SU-DHL-6 (cell line): ENCODE results near the gene FBN3.

Source experiments
- EZH2phosphoT487 ChIP-seq: fragments of 200-600 bp; sonication (generic), shearing (Covaris generic); conservative IDR thresholded peaks from 2 replicates; pipeline ENCODE4 v1.6.1; 2018; ENCODE audit warnings: mild to moderate bottlenecking, antibody characterized with exemption, low read length, moderate library complexity, mixed read lengths
- TF ChIP-seq, protein P1 (sequence below): fragments of 200-600 bp; sonication (generic); IDR thresholded peaks from one replicate; pipeline ENCODE4 v1.5.1; 2017; ENCODE audit warnings: antibody characterized with exemption, mild to moderate bottlenecking, low read length, moderate library complexity; ENCODE audit not compliant: insufficient read depth, poor library complexity, severe bottlenecking

DNA sequence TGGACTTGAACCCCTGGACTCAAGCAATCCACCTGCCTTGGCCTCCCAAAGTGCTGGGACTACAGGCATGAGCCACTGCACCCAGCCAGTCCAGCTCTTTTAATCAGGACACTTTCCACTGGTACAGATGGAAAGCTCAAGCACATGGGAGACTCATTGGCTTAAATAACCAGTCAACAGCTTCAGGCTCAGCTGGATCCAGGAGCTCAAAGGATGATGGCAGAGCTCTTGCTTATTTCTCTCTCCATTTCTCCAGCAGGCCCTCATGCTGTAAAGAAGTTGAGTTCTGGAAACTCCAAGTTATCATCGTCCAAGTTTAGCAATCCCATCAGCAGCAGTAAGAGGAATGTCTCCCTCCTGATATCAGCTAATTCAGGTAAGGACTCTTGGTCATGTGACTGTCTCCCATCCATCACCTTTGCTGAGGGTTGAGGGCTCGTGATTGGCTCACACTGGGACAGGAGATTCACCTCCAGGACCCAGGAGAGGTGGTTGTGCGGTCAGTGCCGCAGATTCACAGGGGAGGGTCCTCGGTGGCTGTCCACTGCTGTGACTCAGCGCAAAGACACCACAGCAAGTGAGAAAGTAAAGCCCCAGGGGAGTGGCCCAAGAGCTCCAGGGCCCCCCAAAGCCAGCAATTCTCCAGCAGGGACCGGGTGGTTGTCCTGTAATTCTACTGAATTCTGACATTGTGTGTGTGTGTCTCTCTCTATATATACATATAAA is 91.7 kb downstream of the FBN3 start:
- TF ChIP-seq, protein P1, sequence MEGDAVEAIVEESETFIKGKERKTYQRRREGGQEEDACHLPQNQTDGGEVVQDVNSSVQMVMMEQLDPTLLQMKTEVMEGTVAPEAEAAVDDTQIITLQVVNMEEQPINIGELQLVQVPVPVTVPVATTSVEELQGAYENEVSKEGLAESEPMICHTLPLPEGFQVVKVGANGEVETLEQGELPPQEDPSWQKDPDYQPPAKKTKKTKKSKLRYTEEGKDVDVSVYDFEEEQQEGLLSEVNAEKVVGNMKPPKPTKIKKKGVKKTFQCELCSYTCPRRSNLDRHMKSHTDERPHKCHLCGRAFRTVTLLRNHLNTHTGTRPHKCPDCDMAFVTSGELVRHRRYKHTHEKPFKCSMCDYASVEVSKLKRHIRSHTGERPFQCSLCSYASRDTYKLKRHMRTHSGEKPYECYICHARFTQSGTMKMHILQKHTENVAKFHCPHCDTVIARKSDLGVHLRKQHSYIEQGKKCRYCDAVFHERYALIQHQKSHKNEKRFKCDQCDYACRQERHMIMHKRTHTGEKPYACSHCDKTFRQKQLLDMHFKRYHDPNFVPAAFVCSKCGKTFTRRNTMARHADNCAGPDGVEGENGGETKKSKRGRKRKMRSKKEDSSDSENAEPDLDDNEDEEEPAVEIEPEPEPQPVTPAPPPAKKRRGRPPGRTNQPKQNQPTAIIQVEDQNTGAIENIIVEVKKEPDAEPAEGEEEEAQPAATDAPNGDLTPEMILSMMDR = no peak
- TF ChIP-seq EZH2phosphoT487 = no peak
